Peyer's patch (tissue), 4 donors: ENCODE data around the gene OS9.

Experiments used
- POLR2A ChIP-seq, 2 donors: fragments of 450-650 bp; IDR thresholded peaks; one replicate each; pipeline ENCODE4 v1.5.1; 2017; ENCODE audit warnings: antibody characterized with exemption in 2 of 2, mild to moderate bottlenecking in 2 of 2, moderate library complexity in 2 of 2
- TF ChIP-seq, protein P1 (sequence below), 6 experiments: fragments of 450-650 bp in 4 of 6; fragments of 200-600 bp in 2 of 6; sonication (generic) in 1 of 6; IDR thresholded peaks; one replicate each; pipeline ENCODE4 v1.5.1; 2017 to 2019; ENCODE audit warnings: antibody characterized with exemption in 6 of 6, mild to moderate bottlenecking in 3 of 6, moderate library complexity in 1 of 6

DNA sequence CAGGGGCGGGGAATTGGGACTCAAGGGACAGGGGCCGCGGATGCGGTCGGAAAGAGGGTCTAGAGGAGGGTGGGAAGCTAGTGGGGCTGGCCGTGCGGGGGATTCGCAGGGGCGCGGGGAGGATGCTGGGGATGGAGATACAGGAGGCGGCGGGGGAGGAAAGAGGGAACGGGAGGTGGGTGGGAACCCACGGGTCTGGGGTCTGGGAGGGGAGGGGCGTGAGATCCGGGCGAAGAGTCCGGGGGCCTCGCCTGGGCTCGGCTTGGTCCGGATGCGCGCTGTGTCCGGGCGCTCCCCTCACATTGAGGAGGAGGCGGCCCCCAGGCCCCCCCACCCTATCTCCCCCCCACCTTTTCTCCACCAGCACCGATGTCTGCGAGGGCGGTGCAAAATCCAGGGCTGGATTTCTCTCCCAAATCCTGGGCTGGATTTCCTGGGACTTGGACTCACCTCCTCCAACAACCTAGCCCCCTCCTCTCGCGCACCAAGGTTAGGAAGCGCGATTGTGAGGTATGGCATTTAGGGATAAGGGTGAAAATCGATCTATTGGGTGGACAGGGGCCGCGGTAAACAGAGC is 44.8 kb downstream of the OS9 start, which contains the start of gene AGAP2:
- no peak for TF ChIP-seq POLR2A (IDR thresholded peaks at IDR 0.05)
- TF ChIP-seq, protein P1, sequence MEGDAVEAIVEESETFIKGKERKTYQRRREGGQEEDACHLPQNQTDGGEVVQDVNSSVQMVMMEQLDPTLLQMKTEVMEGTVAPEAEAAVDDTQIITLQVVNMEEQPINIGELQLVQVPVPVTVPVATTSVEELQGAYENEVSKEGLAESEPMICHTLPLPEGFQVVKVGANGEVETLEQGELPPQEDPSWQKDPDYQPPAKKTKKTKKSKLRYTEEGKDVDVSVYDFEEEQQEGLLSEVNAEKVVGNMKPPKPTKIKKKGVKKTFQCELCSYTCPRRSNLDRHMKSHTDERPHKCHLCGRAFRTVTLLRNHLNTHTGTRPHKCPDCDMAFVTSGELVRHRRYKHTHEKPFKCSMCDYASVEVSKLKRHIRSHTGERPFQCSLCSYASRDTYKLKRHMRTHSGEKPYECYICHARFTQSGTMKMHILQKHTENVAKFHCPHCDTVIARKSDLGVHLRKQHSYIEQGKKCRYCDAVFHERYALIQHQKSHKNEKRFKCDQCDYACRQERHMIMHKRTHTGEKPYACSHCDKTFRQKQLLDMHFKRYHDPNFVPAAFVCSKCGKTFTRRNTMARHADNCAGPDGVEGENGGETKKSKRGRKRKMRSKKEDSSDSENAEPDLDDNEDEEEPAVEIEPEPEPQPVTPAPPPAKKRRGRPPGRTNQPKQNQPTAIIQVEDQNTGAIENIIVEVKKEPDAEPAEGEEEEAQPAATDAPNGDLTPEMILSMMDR (IDR thresholded peaks at IDR 0.05) = no peak
